WI38 (cell line): ENCODE data around the gene GPR137B.

Experiments used
- H3K4me3 ChIP-seq: 2 replicates; pipeline ENCODE4 v1.5.1; 2011; ENCODE audit warnings: low read depth, mild to moderate bottlenecking, control low read depth, low read length
- TF ChIP-seq, protein P1 (sequence below): IDR thresholded peaks from 2 replicates; pipeline ENCODE4 v1.5.1; 2012; ENCODE audit warnings: low read depth, mild to moderate bottlenecking, control low read depth, low read length

Gene GPR137B

DNA sequence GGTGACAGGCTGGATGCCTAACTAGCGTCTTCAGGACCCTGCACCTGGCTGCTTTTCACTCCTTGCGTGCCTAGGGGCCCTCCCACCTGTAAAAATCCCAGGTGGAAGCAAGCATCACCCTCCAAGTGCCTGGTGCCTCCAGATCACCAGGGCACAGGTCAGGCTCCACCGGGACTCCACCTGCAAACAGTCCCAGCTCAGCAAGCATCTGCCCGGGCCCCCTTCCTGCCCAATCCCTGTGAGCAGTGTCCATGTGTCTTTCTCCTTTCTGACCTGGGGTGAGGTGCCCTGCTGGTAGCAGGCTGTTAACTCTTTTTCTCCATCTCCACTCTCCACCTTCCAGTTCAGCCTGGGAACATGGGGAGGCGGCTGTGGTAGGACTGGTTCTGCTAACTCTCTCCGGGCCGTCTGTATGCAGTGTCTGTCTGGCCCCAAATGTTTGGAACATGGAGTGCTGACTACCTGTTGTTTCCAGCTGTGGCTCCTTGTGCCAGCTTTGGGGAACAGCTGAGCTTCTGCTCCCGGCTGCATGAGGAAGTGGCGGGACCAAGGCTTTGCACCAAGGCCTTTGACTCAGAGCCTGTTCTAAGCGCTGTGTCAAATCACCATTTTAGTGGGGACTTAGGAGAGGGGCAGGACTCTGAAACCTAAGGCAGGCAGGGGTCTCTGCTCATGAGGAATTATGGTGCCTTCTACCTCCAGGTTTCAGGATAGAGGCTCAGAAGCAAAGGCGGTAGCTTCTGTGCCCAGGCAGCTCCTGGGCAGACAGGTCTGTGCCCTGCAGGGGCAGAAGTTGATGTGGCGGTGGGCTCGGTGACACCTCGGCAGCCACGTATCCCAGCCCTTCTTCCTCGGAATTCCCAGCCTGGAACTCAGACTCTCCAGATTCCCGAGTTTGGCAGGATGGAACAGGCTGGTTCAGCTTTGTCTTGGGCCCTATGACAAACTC, 5.5 kb downstream of the GPR137B start:
- TF ChIP-seq, protein P1, sequence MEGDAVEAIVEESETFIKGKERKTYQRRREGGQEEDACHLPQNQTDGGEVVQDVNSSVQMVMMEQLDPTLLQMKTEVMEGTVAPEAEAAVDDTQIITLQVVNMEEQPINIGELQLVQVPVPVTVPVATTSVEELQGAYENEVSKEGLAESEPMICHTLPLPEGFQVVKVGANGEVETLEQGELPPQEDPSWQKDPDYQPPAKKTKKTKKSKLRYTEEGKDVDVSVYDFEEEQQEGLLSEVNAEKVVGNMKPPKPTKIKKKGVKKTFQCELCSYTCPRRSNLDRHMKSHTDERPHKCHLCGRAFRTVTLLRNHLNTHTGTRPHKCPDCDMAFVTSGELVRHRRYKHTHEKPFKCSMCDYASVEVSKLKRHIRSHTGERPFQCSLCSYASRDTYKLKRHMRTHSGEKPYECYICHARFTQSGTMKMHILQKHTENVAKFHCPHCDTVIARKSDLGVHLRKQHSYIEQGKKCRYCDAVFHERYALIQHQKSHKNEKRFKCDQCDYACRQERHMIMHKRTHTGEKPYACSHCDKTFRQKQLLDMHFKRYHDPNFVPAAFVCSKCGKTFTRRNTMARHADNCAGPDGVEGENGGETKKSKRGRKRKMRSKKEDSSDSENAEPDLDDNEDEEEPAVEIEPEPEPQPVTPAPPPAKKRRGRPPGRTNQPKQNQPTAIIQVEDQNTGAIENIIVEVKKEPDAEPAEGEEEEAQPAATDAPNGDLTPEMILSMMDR, result no peak
- no peak overlapping the region for H3K4me3 ChIP-seq

DNA sequence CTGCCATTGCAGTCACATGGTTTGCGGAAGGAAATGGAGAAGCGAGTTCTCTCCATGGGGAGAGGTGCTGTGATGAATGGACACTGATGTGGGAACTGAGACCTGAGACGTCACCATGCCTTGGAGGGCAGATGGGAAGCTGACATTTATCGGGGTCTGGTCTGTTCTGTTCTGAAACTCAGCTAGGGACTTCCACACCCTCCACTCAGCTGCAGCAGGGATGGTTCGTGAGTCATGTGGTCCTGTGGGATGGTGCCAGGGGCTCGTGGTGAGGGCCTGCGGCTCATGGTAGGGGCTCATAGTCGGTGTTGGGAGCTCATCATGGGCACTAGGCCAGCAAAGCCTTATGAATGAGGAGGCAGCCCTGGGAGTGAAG, 6.1 kb downstream of the GPR137B start:
- H3K4me3 ChIP-seq, result no peak overlapping the region
- TF ChIP-seq, protein P1, result no peak

DNA sequence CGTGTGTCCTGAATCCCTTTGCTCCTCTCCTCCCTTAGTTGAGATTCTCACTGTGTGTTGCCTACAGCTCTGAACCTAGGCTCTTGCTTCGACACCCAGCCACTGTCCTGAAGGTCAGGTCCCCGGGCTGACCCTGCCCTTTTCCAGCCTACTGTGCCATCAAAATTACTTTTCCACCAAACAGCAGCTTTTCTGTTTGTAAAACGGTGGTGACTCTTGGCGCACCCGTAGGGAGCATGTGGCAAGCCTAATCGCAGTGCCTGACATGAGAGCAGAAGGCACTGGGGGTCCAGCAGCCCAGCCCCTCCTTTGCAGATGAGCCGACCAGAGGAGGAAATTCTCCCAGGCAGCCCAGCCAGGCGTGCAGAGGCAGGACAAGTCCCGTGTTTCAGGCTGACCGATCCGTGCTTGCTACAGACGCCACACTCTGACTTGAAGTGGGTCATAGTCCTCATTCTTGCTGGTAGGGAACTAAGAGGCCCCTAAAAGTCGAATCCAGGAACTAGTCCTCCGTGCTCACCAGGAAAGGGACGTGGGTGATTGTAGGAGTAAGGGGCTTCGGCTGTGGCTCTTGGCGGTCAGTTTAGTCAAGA, 6.8 kb downstream of the GPR137B start:
- no peak overlapping the region for H3K4me3 ChIP-seq
- TF ChIP-seq, protein P1, result no peak

DNA sequence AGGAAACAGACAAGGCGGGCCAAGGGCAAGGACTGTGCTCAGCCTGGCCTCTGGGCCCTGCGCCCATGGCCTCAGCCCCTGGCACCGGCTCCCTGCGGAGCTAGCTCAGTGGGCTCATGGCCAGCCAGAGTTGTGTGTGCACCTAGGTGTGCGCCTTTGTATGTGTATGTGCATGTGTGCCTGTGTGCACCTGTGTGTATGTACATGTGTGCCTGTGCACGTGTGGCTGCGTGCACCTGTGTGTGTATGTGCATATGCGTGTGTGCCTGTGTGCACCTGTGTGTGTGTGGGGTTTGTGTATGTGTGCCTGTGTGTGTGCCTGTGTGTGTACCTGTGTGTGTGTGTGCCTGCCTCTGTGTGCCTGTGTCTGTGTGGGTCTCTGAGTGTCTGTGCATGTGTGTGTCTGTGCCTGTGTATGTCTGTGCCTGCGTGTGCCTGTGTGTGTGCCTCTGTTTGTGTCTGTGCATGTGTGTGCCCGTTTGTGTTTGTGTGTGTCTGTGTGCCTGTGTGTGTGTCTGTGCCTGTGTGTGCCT, 7.4 kb downstream of the GPR137B start:
- TF ChIP-seq, protein P1, result no peak
- H3K4me3 ChIP-seq, result no peak overlapping the region

DNA sequence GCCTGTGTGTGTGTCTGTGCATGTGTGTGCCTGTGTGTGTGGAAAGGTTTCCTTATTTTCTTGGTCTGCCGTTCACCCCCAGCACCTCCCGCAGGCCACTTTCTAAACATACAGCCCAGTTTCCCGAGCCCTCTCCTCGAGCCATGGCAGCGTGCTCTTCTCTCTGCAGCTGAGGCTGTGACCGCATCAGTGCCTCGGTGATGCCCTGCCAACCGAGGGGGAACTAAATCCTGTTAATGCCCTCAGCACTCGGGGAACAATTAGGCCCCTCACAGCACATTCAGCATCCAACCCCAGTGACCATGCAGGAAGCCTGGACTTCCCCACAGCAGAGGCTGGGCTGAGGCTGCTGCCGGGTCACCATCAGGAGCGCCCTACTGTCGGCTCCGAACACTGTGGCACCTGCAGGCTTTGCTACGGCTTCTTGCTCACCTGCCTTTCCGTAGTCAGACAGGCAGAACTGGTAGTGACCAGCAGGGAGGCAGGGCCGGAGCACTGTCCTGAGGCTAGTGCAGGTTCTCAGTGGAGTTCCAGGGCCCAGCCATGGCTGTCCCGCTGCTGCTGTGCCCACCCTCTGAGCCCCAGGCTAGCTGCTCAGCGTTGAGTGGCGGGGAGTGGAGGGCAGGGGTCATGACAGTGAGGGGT, 8.1 kb downstream of the GPR137B start:
- no peak overlapping the region for H3K4me3 ChIP-seq
- TF ChIP-seq, protein P1, result no peak

DNA sequence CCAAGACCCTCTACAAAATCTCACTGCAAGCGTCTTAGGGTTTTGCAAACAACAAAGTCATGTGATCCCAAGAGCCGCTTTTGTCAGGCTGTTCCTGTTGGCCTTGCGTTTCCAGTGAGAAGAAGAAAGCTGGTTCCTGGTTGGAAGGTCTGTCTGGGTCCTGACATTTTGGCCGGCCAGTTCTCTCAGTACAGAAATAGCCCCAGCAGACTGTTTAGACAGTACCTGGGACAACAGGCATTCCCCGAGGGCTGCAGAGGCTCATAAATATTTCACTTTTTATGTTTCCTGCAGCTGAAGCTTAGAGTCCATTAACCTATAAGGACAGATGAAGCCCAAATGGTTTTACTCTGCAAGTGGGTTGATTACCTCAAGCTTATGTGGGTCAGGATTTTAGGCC, 8.6 kb downstream of the GPR137B start:
- H3K4me3 ChIP-seq, result no peak overlapping the region
- TF ChIP-seq, protein P1, result no peak
